ENCODE results near the gene ADARB1. TPM values are rescaled to one million over a fixed set of nuclear protein-coding genes. Genes with fewer than 3 reads are reported as not detected.

ADARB1 gene
- total and polyA plus RNA-seq, 2 donors, result 11.9 to 14.6 TPM

DNA sequence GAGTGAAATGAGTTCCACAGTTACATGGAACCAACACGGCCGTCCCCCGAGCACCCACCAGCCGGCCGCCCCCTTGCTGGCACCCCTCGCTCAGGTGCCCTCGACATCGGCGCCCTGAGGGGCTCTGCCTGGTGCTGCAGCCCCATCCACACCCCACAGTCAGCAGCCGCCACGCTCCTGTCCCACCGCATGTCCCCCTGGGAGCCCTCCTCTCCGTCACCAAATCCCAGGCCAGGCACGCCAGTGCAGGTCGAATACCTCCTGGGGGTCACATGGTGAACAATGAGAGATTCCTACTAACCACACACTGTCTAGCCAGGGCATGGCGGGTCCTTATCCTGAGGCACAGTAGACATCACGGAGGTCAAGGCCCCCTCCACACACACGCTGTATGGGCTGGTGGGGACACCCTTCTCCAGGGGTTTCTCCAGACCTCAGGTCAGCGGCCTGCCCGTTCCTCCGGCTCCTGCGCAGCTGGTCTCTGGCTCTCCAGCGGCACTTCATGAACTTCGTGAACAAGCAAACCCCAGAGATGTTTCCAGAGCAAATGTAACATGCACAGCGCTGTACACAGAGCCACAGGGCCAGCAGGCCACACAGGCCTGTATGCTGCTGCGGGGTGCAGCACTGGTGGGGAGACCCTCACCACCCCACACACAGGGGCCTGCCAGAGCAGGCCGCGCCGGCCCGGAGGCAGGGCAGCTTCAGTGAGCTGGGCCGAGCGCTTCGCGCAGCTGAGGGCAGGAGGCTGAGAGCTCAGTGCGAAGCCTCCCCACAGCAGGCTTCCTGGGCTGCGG, 191.5 kb downstream of the ADARB1 start:
- DNase-seq (ENCODE audit: low read depth in 6 of 9, low spot score in 9 of 9), result no peak
- H3K4me3 ChIP-seq (ENCODE audit: low read length in 2 of 2), result no peak overlapping the region
- H3K27ac ChIP-seq (ENCODE audit: low read depth in 1 of 2, low read length in 1 of 2), result peak overlapping the region in 1 of 2 donors; percentile 37
- H3K4me1 ChIP-seq (ENCODE audit: control insufficient read depth in 2 of 2, insufficient read depth in 2 of 2, low read length in 2 of 2), result peaks cover 0 to 18% of the 10 kb centered on the region in 2 donors
- H3K9me3 ChIP-seq (ENCODE audit: control insufficient read depth in 2 of 2, insufficient read depth in 1 of 2, low read length in 1 of 2), result peaks cover 0 to 15% of the 10 kb centered on the region in 2 donors
- H3K36me3 ChIP-seq (ENCODE audit: control insufficient read depth in 2 of 2, insufficient read depth in 2 of 2, low read length in 1 of 2), result peaks cover 41 to 53% of the 10 kb centered on the region in 2 donors
- H3K27me3 ChIP-seq (ENCODE audit: control insufficient read depth in 2 of 2, insufficient read depth in 1 of 2, low read length in 1 of 2), result no peaks in the 10 kb centered on the region
- 92% methylated on average over 36 of the region's 36 CpGs for WGBS

DNA sequence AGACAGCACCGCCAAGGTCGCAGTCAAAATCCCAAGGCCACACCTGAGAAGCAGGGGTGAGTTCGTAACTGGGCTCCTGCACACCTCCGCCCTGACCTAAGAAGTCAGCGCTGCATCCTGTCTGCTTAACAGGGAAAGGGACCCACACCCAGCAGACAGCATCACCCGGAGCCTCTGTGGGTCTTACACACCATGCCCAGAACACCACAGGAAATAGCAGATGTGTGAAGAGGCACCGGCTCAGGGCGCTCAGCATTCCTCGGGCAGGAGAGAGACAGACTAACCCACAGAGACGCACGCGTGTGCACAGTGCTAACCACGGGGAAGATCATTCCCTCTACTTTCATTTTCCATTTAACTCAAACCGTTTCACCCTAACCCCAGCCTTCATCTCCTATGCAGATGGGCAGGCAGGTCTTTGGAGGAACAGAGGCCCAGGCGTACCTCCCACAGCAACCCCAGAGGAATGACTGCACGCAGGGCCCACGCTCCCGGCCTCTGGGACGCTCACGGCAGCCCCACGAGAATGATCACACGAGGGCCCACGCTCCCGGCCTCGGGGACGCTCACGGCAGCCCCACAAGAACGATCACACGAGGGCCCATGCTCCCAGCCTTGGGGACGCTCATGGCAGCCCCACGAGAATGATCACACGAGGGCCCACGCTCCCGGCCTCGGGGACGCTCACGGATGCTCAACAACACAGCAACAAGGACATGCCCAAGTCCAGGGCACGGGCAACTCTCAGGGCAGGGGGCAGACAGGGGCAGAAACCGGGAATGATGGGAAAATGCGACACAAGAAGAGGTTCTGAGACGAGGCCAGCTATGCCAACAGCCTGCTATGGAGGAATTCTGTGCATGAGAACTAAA, 192.4 kb downstream of the ADARB1 start:
- 56% methylated on average over 41 of the region's 41 CpGs for WGBS
- DNase-seq (ENCODE audit: low read depth in 6 of 9, low spot score in 9 of 9), result peak in 4 of 9 donors; percentile 19 to 64 (median 34)

DNA sequence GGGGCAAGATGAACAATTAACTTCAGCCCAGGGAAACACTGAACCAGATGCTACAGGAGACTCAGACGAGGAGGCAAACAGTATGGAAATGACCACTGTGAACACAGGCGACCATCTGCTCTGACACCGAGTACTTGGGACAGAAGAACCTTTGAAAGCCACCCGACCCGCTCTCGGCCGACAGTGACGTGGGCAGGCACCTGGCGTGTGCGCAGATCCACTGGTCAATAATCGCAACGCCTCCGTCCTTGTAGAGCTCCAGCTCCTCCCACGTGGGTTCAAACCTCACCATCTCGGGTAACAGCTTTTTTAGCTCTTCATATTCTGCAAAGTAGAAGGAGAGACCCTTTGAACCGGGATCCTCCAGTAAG, 193.0 kb downstream of the ADARB1 start:
- 98% methylated on average over 16 of the region's 16 CpGs for WGBS
- Histone ChIP-seq H3K36me3 (ENCODE audit: control insufficient read depth in 2 of 2, insufficient read depth in 2 of 2, low read length in 1 of 2) (peaks cover 44 to 53% of the 10 kb centered on the region in 2 donors), H3K4me1 (ENCODE audit: control insufficient read depth in 2 of 2, insufficient read depth in 2 of 2, low read length in 2 of 2) (peaks cover 0 to 18% of the 10 kb centered on the region in 2 donors), H3K27ac (ENCODE audit: low read depth in 1 of 2, low read length in 1 of 2) (no peak overlapping the region), H3K27me3 (ENCODE audit: control insufficient read depth in 2 of 2, insufficient read depth in 1 of 2, low read length in 1 of 2) (no peaks in the 10 kb centered on the region), H3K9me3 (ENCODE audit: control insufficient read depth in 2 of 2, insufficient read depth in 1 of 2, low read length in 1 of 2) (peaks cover 0 to 15% of the 10 kb centered on the region in 2 donors), H3K4me3 (ENCODE audit: low read length in 2 of 2) (no peak overlapping the region)
- DNase-seq (ENCODE audit: low read depth in 6 of 9, low spot score in 9 of 9), result no peak

More for the DNA sequence above, 192.4 kb downstream of the ADARB1 start:
- peaks cover 0 to 15% of the 10 kb centered on the region in 2 donors for H3K9me3 ChIP-seq (ENCODE audit: control insufficient read depth in 2 of 2, insufficient read depth in 1 of 2, low read length in 1 of 2)
- peak overlapping the region in 1 of 2 donors; percentile 43 for H3K27ac ChIP-seq (ENCODE audit: low read depth in 1 of 2, low read length in 1 of 2)
- H3K36me3 ChIP-seq (ENCODE audit: control insufficient read depth in 2 of 2, insufficient read depth in 2 of 2, low read length in 1 of 2), result peaks cover 44 to 53% of the 10 kb centered on the region in 2 donors
- H3K4me1 ChIP-seq (ENCODE audit: control insufficient read depth in 2 of 2, insufficient read depth in 2 of 2, low read length in 2 of 2), result peaks cover 0 to 18% of the 10 kb centered on the region in 2 donors
- H3K27me3 ChIP-seq (ENCODE audit: control insufficient read depth in 2 of 2, insufficient read depth in 1 of 2, low read length in 1 of 2), result no peaks in the 10 kb centered on the region
- no peak overlapping the region for H3K4me3 ChIP-seq (ENCODE audit: low read length in 2 of 2)

DNA sequence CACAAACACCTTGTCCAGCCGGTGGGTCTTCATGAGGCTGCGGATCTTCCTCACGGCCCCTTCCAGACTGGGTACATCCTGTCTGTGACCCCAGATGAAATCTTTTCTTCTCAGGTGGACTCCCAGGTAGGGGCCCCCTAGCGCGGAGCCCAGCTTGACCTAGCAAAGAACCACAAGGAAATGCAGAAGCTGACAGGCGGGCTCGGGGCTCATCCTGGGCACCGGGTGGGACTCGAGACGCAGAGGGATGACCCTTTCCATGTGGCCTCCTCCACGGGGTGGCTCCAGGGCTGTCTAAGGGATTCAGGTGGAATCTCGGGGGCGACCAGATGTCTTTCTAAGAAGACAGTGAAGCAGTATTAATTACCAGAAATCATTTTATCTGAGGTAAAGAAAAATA, 195.5 kb downstream of the ADARB1 start:
- Histone ChIP-seq H3K27ac (ENCODE audit: low read depth in 1 of 2, low read length in 1 of 2) (no peak overlapping the region), H3K9me3 (ENCODE audit: control insufficient read depth in 2 of 2, insufficient read depth in 1 of 2, low read length in 1 of 2) (peaks cover 0 to 13% of the 10 kb centered on the region in 2 donors), H3K36me3 (ENCODE audit: control insufficient read depth in 2 of 2, insufficient read depth in 2 of 2, low read length in 1 of 2) (peaks cover 39 to 40% of the 10 kb centered on the region in 2 donors), H3K27me3 (ENCODE audit: control insufficient read depth in 2 of 2, insufficient read depth in 1 of 2, low read length in 1 of 2) (no peaks in the 10 kb centered on the region), H3K4me1 (ENCODE audit: control insufficient read depth in 2 of 2, insufficient read depth in 2 of 2, low read length in 2 of 2) (peaks cover 0 to 18% of the 10 kb centered on the region in 2 donors), H3K4me3 (ENCODE audit: low read length in 2 of 2) (no peak overlapping the region)
- DNase-seq (ENCODE audit: low read depth in 6 of 9, low spot score in 9 of 9), result no peak
- WGBS, result 98% methylated on average over 13 of the region's 13 CpGs

DNA sequence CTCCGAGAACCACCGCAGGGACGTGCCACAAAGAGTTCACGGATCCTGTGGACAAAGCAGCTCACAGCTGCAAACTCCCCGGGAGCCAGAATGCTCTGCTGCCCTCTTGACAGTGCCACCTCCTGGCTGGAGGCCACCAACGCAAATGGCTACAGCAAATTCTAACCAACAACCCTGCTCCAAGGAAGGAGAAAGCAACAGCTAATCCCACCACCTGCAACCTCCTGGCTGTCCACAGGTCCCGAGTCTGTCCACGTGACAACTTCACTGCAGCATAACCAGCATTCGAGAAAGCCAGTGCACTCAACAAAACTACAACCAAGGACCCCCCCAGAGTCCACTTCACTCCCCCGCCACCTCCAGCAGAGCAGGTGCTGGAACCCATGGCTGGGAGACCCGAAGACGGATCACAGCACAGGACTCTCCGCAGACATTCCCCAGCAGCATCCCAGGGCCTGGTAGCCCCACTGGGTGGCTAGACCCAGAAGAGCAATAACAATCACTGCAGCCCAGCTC, 196.0 kb downstream of the ADARB1 start:
- Histone ChIP-seq H3K4me1 (ENCODE audit: control insufficient read depth in 2 of 2, insufficient read depth in 2 of 2, low read length in 2 of 2) (peaks cover 0 to 18% of the 10 kb centered on the region in 2 donors), H3K36me3 (ENCODE audit: control insufficient read depth in 2 of 2, insufficient read depth in 2 of 2, low read length in 1 of 2) (peaks cover 37 to 40% of the 10 kb centered on the region in 2 donors), H3K27ac (ENCODE audit: low read depth in 1 of 2, low read length in 1 of 2) (no peak overlapping the region), H3K4me3 (ENCODE audit: low read length in 2 of 2) (no peak overlapping the region), H3K9me3 (ENCODE audit: control insufficient read depth in 2 of 2, insufficient read depth in 1 of 2, low read length in 1 of 2) (peaks cover 0 to 11% of the 10 kb centered on the region in 2 donors), H3K27me3 (ENCODE audit: control insufficient read depth in 2 of 2, insufficient read depth in 1 of 2, low read length in 1 of 2) (no peaks in the 10 kb centered on the region)
- no peak for DNase-seq (ENCODE audit: low read depth in 6 of 9, low spot score in 9 of 9)
- 98% methylated on average over 13 of the region's 13 CpGs for WGBS

Other genes with a start within 250 kb of the ADARB1 start
- gene PTTG1IP, start 200.9 kb upstream of the ADARB1 start, total RNA-seq, result 75.3 TPM
- gene PTTG1IP, start 200.9 kb upstream of the ADARB1 start, polyA plus RNA-seq, result 138 TPM
- 134 TPM for gene ITGB2, start 153.7 kb upstream of the ADARB1 start, total RNA-seq
- 104 TPM for gene ITGB2, start 153.7 kb upstream of the ADARB1 start, polyA plus RNA-seq
- gene SLX9, start 134.6 kb upstream of the ADARB1 start, total RNA-seq, result 29.0 TPM
- gene SLX9, start 134.6 kb upstream of the ADARB1 start, polyA plus RNA-seq, result 28.4 TPM
- gene POFUT2, start 213.3 kb downstream of the ADARB1 start, total RNA-seq, result 5.7 TPM
- 31.9 TPM for gene POFUT2, start 213.3 kb downstream of the ADARB1 start, polyA plus RNA-seq

Data from thymus (tissue), 11 donors.